IMR-90 (cell line): ENCODE measurements around the gene NELL1. TPM values are rescaled to one million over a fixed set of nuclear protein-coding genes. Genes with fewer than 3 reads are reported as not detected.

Experiments
- ATAC-seq: fragments of 200-7000 bp; cut with Tn5 transposase; 2 replicates; pipeline ENCODE4 v1.9.1; 2020; ENCODE audit warnings: low read depth, mild to moderate bottlenecking, moderate library complexity
- BruUV-seq: library from RNA; stranded (reverse); fragments of 400-500 nt; replicated peaks from 2 replicates; lab custom pipeline; 2021; lab: Mats Ljungman, UMichigan
- CTCF ChIA-PET: fragments of 300-600 bp; formaldehyde crosslinking; extraction: SDS; loops from one replicate; lab custom pipeline; 2021; ENCODE audit warnings: antibody characterized with exemption; lab: Yijun Ruan, JAX
- POLR2A ChIA-PET: fragments of 300-600 bp; sonication (Branson Sonifier 250); formaldehyde crosslinking; loops from one replicate; lab custom pipeline; 2022; ENCODE audit warnings: antibody characterized with exemption; ENCODE audit not compliant: unreplicated experiment; lab: Charles Lee
- DNase-seq: peaks from one replicate; pipeline ENCODE4 v3.0.0; 2013
- H2AFZ ChIP-seq: replicated peaks from 2 replicates; pipeline ENCODE3; 2013; ENCODE audit warnings: low read length, mild to moderate bottlenecking; ENCODE audit not compliant: poor library complexity
- H2AK5ac ChIP-seq: 2 replicates; pipeline ENCODE4 v1.6.1; 2013; ENCODE audit warnings: low read depth, low read length, inconsistent platforms
- H2AK9ac ChIP-seq: replicated peaks from 2 replicates; pipeline ENCODE3; 2013; ENCODE audit warnings: mild to moderate bottlenecking, low read depth, low read length, moderate library complexity; ENCODE audit not compliant: poor library complexity
- H2BK120ac ChIP-seq: 2 replicates; pipeline ENCODE4 v1.6.1; 2013; ENCODE audit warnings: low read depth, low read length, inconsistent platforms
- H2BK15ac ChIP-seq: 3 replicates; pipeline ENCODE4 v1.6.1; 2013; ENCODE audit warnings: low read depth, low read length, inconsistent platforms
- H2BK20ac ChIP-seq: 2 replicates; pipeline ENCODE4 v1.6.1; 2013; ENCODE audit warnings: low read depth, mild to moderate bottlenecking, inconsistent platforms, low read length, moderate library complexity
- H2BK5ac ChIP-seq: 2 replicates; pipeline ENCODE4 v1.6.1; 2013; ENCODE audit warnings: mild to moderate bottlenecking, low read depth, low read length, inconsistent platforms; ENCODE audit not compliant: poor library complexity, severe bottlenecking
- H3K14ac ChIP-seq: replicated peaks from 2 replicates; pipeline ENCODE4 v1.6.1; 2013; ENCODE audit warnings: low read depth, low read length, inconsistent platforms
- H3K18ac ChIP-seq: 2 replicates; pipeline ENCODE4 v1.6.1; 2013; ENCODE audit warnings: low read depth, low read length, control low read depth
- H3K23ac ChIP-seq: 2 replicates; pipeline ENCODE4 v1.6.1; 2013; ENCODE audit warnings: low read depth, low read length, inconsistent platforms
- H3K27ac ChIP-seq: 2 replicates; pipeline ENCODE4 v1.5.1; 2013; ENCODE audit warnings: mild to moderate bottlenecking, control low read depth, low read length; ENCODE audit not compliant: insufficient read depth
- H3K27me3 ChIP-seq: 2 replicates; pipeline ENCODE4 v1.6.1; 2013; ENCODE audit warnings: low read length; ENCODE audit not compliant: control insufficient read depth, insufficient read depth
- H3K36me3 ChIP-seq: 2 replicates; pipeline ENCODE4 v1.6.1; 2013; ENCODE audit warnings: low read length, mixed read lengths; ENCODE audit not compliant: control insufficient read depth, insufficient read depth
- H3K4ac ChIP-seq: 2 replicates; pipeline ENCODE4 v1.6.1; 2013; ENCODE audit warnings: low read depth, low read length, inconsistent platforms
- H3K4me1 ChIP-seq: 2 replicates; pipeline ENCODE4 v1.6.1; 2013; ENCODE audit warnings: low read length, mixed read lengths; ENCODE audit not compliant: control insufficient read depth, insufficient read depth
- H3K4me2 ChIP-seq: 2 replicates; pipeline ENCODE4 v1.6.1; 2013; ENCODE audit warnings: low read depth, mild to moderate bottlenecking, control low read depth, low read length, moderate library complexity
- H3K4me3 ChIP-seq: 2 replicates; pipeline ENCODE4 v1.5.1; 2013; ENCODE audit warnings: low read depth, mild to moderate bottlenecking, control low read depth, low read length, moderate library complexity; ENCODE audit not compliant: insufficient read depth
- H3K56ac ChIP-seq: 2 replicates; pipeline ENCODE4 v1.6.1; 2013; ENCODE audit warnings: low read length, inconsistent platforms; ENCODE audit not compliant: insufficient read depth; ENCODE audit errors: extremely low read depth
- H3K79me1 ChIP-seq, 2 experiments: 2 replicates each; pipeline ENCODE4 v1.6.1; 2013; ENCODE audit warnings: low read length in 2 of 2, inconsistent platforms in 1 of 2, low read depth in 1 of 2
- H3K9ac ChIP-seq: 2 replicates; pipeline ENCODE4 v1.6.1; 2013; ENCODE audit warnings: low read depth, low read length, control low read depth
- H3K9me1 ChIP-seq: 2 replicates; pipeline ENCODE4 v1.6.1; 2013; ENCODE audit warnings: low read length, inconsistent platforms; ENCODE audit not compliant: insufficient read depth
- H3K9me3 ChIP-seq: 2 replicates; pipeline ENCODE4 v1.6.1; 2013; ENCODE audit warnings: low read length; ENCODE audit not compliant: control insufficient read depth, insufficient read depth
- H4K20me1 ChIP-seq: 2 replicates; pipeline ENCODE4 v1.6.1; 2013; ENCODE audit warnings: low read length, inconsistent platforms; ENCODE audit not compliant: insufficient read depth
- H4K5ac ChIP-seq: 2 replicates; pipeline ENCODE4 v1.6.1; 2013; ENCODE audit warnings: mild to moderate bottlenecking, low read depth, low read length, control low read depth
- H4K8ac ChIP-seq, 2 experiments: 2 replicates each; pipeline ENCODE4 v1.6.1; 2013; ENCODE audit warnings: low read depth in 2 of 2, low read length in 2 of 2, control low read depth in 1 of 2, inconsistent platforms in 1 of 2
- H4K91ac ChIP-seq: 2 replicates; pipeline ENCODE4 v1.6.1; 2013; ENCODE audit warnings: low read depth, low read length, inconsistent platforms; ENCODE audit not compliant: insufficient read depth
- BHLHE40 ChIP-seq: fragments of 150-350 bp; IDR thresholded peaks from 2 replicates; pipeline ENCODE4 v1.6.1; 2016; ENCODE audit warnings: mild to moderate bottlenecking, low read depth, low read length
- CEBPB ChIP-seq: IDR thresholded peaks from 2 replicates; pipeline ENCODE4 v1.6.1; 2012; ENCODE audit warnings: low read depth, low read length, improper control_type of control experiment
- CHD1 ChIP-seq: IDR thresholded peaks from 2 replicates; pipeline ENCODE4 v1.6.1; 2012; ENCODE audit warnings: low read depth, low read length, improper control_type of control experiment
- FOS ChIP-seq: fragments of 150-350 bp; IDR thresholded peaks from 2 replicates; pipeline ENCODE4 v1.6.1; 2016; ENCODE audit warnings: low read depth, low read length
- MAFK ChIP-seq: IDR thresholded peaks from 2 replicates; pipeline ENCODE4 v1.6.1; 2012; ENCODE audit warnings: low read depth, low read length, improper control_type of control experiment
- MXI1 ChIP-seq: IDR thresholded peaks from 2 replicates; pipeline ENCODE4 v1.6.1; 2012; ENCODE audit warnings: low read depth, mild to moderate bottlenecking, low read length, moderate library complexity, borderline replicate concordance
- RAD21 ChIP-seq: IDR thresholded peaks from 2 replicates; pipeline ENCODE4 v1.6.1; 2012; ENCODE audit warnings: low read length, improper control_type of control experiment
- RFX5 ChIP-seq: IDR thresholded peaks from 2 replicates; pipeline ENCODE4 v1.8.0; 2012; ENCODE audit warnings: low read depth, mild to moderate bottlenecking, low read length, moderate library complexity
- SMC3 ChIP-seq: fragments of 150-350 bp; IDR thresholded peaks from 2 replicates; pipeline ENCODE4 v1.6.1; 2016; ENCODE audit warnings: low read depth, mild to moderate bottlenecking, antibody characterized with exemption, low read length, moderate library complexity
- WGBS, 2 experiments: methylation state at CpG; one replicate each; pipeline versions ENCODE4 v1.1.5 to v1.1.7; 2013; ENCODE audit warnings: missing lambda C conversion rate in 2 of 2; ENCODE audit not compliant: insufficient read length in 1 of 2; ENCODE audit errors: extremely low coverage in 2 of 2; 5-methylcytosine and 5-hydroxymethylcytosine counted together
- dilution Hi-C: fragments of 300-500 bp; cut with HindIII; formaldehyde crosslinking; loops from one replicate; pipeline ENCODE4 v1.14.3; 2018; ENCODE audit warnings: low sequenced_read_pairs; ENCODE audit not compliant: unreplicated experiment
- in situ Hi-C: fragments of 300-500 bp; cut with MboI; formaldehyde crosslinking; loops from 3 replicates; pipeline ENCODE4 v1.14.3; 2019; ENCODE audit warnings: low sequenced_read_pairs, inconsistent platforms, mixed read lengths
- intact Hi-C: fragments of 100-400 bp; cut with micrococcal nuclease; formaldehyde crosslinking; loops from 2 replicates; pipeline ENCODE4 v1.10.0; 2022
- polyA plus RNA-seq, 3 experiments: library from polyadenylated mRNA; depleted of rRNA; stranded (reverse); fragments of >200 nt; gene quantifications; 2 replicates each; pipeline ENCODE4 v1.2.3, GENCODE V29; 2012; ENCODE audit warnings: low replicate concordance in 1 of 3
- total RNA-seq: library from RNA; depleted of rRNA; stranded (reverse); fragments of >200 nt; gene quantifications from 2 replicates; pipeline ENCODE4 v1.2.3, GENCODE V29; 2012
- TF ChIP-seq, protein P1 (sequence below): fragments of 150-350 bp; IDR thresholded peaks from 2 replicates; pipeline ENCODE4 v1.6.1; 2017; ENCODE audit warnings: mild to moderate bottlenecking, antibody characterized with exemption, low read length, low read depth
- TF ChIP-seq, protein P2 (sequence below): conservative IDR thresholded peaks from 2 replicates; pipeline ENCODE4 v1.5.1; 2012; ENCODE audit warnings: mild to moderate bottlenecking, low read depth, low read length, improper control_type of control experiment

The NELL1 gene
- total and polyA plus RNA-seq, 2 of the 4 experiments (the other 2 are of a cell fraction), result not detected

DNA sequence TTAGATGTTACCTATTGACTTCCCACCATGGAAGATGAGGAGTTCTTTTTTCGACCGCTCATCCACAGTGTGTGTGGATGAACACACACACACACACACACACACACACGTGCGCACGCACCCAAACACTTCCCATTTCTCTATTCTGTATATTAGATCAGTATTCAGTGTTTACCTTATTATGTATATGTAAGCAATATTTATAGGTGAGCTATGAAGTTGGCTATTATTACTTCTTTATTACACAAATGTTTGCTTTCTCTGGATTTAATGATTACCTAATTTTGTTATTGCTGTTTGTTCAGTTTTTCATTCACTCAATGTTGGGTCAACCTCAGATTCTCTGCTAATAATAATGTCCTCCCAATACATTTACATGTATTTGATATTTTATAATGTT lies 721.0 kb downstream of the NELL1 start:
- H2BK120ac ChIP-seq, result no peak overlapping the region
- BruUV-seq, result no TSS peak
- no peaks in the 10 kb centered on the region for H3K4me1 ChIP-seq
- H2AFZ ChIP-seq, result no peak overlapping the region
- in situ Hi-C loops (no loop called here), dilution Hi-C loops (no loop called here), intact Hi-C loops (no loop called here)
- no peak overlapping the region for H3K23ac ChIP-seq
- H3K18ac ChIP-seq, result no peak overlapping the region
- 0 out of 2 replicates have a peak, but pooled peaks cover 1% of the 10 kb centered on the region for H3K9me3 ChIP-seq
- no peak overlapping the region for H3K14ac ChIP-seq
- TF ChIP-seq BHLHE40, result no peak
- no peak for TF ChIP-seq CHD1
- no peak for TF ChIP-seq SMC3
- TF ChIP-seq, protein P1, sequence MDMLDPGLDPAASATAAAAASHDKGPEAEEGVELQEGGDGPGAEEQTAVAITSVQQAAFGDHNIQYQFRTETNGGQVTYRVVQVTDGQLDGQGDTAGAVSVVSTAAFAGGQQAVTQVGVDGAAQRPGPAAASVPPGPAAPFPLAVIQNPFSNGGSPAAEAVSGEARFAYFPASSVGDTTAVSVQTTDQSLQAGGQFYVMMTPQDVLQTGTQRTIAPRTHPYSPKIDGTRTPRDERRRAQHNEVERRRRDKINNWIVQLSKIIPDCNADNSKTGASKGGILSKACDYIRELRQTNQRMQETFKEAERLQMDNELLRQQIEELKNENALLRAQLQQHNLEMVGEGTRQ, result no peak
- TF ChIP-seq MXI1, result no peak
- no peak for TF ChIP-seq RFX5
- TF ChIP-seq FOS, result no peak
- TF ChIP-seq, protein P2, sequence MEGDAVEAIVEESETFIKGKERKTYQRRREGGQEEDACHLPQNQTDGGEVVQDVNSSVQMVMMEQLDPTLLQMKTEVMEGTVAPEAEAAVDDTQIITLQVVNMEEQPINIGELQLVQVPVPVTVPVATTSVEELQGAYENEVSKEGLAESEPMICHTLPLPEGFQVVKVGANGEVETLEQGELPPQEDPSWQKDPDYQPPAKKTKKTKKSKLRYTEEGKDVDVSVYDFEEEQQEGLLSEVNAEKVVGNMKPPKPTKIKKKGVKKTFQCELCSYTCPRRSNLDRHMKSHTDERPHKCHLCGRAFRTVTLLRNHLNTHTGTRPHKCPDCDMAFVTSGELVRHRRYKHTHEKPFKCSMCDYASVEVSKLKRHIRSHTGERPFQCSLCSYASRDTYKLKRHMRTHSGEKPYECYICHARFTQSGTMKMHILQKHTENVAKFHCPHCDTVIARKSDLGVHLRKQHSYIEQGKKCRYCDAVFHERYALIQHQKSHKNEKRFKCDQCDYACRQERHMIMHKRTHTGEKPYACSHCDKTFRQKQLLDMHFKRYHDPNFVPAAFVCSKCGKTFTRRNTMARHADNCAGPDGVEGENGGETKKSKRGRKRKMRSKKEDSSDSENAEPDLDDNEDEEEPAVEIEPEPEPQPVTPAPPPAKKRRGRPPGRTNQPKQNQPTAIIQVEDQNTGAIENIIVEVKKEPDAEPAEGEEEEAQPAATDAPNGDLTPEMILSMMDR, result no peak
- no peak for TF ChIP-seq CEBPB
- no peak for TF ChIP-seq RAD21
- no peak for TF ChIP-seq MAFK
- H3K9me1 ChIP-seq, result no peaks in the 10 kb centered on the region
- H3K27ac ChIP-seq, result no peak overlapping the region
- no CpG with 5 or more reads among the region's 5 CpGs for WGBS, 2 experiments
- ATAC-seq, result no peak
- no peak overlapping the region for H2BK15ac ChIP-seq
- no peak overlapping the region for H3K4me2 ChIP-seq
- CTCF ChIA-PET, result interaction anchor here (0.5 kb wide), 1 partner anchor 42 kb away, joined by 4 read pairs; no protein-coding TSS in a partner anchor
- no peak overlapping the region for H4K91ac ChIP-seq
- H4K20me1 ChIP-seq, result no peaks in the 10 kb centered on the region
- no peaks in the 10 kb centered on the region for H3K27me3 ChIP-seq
- no peak overlapping the region for H3K9ac ChIP-seq
- no peak overlapping the region for H3K4me3 ChIP-seq
- no peak overlapping the region for H2AK9ac ChIP-seq
- no peak for DNase-seq
- no peak overlapping the region for H2AK5ac ChIP-seq
- H4K8ac ChIP-seq, result no peak overlapping the region
- no peaks in the 10 kb centered on the region for H3K79me1 ChIP-seq
- POLR2A ChIA-PET, result no interaction called here
- no peaks in the 10 kb centered on the region for H3K36me3 ChIP-seq
- no peak overlapping the region for H2BK5ac ChIP-seq
- no peak overlapping the region for H2BK20ac ChIP-seq
- H3K4ac ChIP-seq, result no peak overlapping the region
- no peak overlapping the region for H4K5ac ChIP-seq
- H3K56ac ChIP-seq, result no peak overlapping the region
